Measurements from ENCODE around the gene GLRX3.

Gene GLRX3

DNA sequence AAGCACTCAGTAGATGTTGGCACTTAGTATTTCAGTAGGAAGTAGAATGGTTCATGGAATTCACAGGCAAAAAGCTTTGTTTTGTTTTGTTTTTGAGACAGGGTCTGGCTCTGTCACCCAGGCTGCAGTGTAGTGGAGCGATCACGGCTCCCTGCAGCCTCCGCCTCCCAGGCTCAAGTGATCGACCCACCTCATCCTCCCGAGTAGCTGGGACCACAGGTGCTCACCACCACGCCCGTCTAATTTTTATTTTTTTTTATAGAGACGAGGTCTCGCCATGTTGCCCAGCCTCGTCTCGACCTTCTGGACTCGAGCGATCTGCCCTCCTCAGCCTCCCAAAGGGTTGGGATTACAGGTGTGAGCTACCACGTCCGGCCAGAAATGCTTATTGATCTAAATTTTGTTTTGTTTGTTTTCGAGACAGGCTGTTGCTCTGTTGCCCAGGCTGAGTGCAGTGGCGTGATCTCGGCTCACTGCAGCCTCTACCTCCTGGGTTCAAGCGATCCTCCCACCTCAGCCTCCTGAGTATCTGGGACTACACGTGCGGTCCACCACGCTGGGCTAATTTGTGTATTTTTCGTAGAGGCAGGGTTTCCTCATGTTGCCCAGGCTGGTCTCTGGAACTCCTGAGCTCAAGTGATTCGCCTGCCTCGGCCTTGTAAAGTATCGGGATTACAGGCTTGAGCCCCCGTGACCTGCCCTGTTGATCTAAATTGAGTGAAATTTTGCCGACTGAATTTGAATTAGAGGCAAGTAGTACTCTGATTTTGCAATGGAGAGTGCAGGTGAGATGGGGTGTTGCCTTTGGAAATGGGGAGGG is 1.7 kb downstream of the GLRX3 start:
- DNase-seq (ENCODE audit: low spot score) = no peak

DNA sequence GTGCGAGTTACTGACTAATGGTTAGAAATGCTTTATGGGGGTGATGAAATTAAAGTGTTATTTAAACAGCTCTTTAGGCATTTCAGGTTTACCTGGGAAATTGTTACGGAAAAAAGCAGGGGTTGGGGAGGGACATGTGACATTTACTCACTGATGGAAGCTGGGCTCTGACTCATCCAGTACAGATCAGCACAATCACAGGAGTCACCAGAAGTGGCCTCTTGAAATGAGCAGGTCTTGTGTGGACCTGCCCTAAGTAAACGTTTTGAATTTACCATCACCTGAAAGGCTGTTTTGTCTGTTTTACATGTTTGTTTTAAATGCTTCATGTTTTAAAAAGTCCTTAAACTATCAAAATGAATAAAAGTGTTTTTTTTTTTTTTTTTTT is 2.3 kb downstream of the GLRX3 start:
- DNase-seq (ENCODE audit: low spot score) = peak; percentile 50

DNA sequence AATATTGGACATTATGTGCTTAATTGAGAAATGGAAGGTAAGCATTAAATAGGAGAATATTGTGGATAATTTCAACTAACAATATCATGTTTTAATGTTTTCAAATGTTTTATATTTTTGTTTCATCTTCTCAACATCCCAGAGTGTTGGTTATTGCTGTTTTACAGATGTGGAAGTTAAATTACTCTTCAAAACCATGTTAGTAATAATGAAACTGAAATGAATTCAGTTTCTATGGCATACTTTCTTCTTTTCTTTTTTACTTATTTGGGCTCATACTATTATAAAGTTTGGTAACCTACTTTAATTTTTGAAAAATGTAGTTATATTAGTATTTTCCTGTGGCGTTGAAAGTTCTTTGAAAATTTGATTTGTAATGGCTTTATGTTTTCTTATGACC is 4.2 kb downstream of the GLRX3 start:
- no peak for DNase-seq (ENCODE audit: low spot score)

DNA sequence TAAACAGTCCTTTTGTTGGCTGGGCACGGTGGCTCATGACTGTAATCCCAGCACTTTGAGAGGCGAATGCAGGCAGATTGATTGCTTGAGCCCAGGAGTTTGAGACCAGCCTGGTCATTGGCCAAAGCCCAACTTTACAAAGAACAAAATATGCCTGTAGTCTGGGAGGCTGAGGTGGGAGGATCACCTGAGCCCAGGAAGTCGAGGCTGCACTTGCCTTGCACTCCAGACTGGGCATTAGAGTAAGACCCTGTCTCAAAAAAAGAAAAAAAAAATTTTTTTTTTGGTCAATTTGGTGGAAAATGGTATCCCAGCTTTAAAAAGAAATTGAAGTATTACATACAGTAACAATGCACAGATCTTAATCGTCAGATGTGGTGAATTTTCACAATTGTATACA is 4.8 kb downstream of the GLRX3 start:
- no peak for DNase-seq (ENCODE audit: low spot score)

- no peak for DNase-seq (ENCODE audit: low spot score)
Measured at GRCh38 chr10:130141460-130141859, 5.3 kb downstream of the GLRX3 start.

- DNase-seq (ENCODE audit: low spot score) = no peak
Measured at GRCh38 chr10:130141878-130142277, 5.7 kb downstream of the GLRX3 start.

DNA sequence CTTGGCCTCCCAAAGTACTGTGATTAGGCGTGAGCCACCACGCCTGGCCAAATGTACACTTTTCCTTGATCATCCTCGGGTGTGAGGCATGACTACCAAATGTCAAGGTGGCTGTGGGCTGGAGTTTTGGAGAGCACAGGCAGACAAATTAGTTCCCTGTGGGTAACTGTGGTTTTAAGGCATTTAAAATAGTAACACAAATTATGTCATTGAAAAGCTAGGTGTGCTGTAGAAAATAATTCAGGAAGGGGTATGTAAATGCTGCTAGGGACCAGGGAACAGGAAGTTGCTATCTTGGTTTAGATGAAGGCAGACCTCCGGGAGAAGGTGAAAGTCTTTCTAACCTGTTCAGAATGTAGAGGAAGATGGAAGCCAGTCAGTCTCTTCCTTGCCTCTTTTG is 9.9 kb downstream of the GLRX3 start:
- DNase-seq (ENCODE audit: low spot score) = no peak

DNA sequence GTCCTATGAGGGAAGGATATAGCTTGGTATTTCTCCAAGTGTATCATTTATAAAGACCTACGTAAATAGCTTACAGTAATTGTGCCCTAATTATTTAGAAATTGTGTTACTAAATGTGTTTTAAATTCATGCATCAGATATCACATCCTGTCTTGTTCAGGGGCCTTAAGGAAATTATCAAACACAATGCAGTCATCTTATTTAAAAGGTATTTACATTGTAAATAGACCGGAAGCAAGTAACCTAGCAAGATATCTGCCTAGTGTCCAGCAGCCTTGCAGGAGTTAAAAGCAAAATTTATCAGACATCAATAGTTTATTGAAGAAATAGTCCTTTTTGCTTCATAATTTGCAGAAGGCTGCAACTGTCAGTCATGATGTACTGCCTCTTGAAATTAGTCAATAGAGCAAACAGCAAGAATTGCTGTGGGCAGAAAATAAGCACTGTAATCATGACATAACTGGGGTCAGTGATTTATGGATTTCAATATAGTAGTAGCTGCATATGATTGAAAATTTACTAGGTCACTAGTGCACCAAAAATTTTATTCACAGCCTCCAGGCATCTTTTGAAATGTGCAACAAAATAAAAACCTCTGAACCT is 23.1 kb downstream of the GLRX3 start:
- DNase-seq (ENCODE audit: low spot score) = no peak

DNA sequence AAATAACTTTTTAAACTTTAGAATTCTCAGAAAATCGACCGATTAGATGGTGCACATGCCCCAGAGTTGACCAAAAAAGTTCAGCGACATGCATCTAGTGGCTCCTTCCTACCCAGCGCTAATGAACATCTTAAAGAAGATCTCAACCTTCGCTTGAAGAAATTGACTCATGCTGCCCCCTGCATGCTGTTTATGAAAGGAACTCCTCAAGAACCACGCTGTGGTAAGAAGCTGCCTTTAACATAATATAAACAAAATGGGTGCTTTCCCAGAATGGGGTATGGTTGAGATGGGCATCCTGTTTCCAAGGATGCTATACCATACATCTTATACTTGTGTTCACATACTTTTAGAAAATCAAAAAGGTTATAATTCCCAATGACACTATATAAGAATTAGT is 24.6 kb downstream of the GLRX3 start:
- DNase-seq (ENCODE audit: low spot score) = no peak

- no peak for DNase-seq (ENCODE audit: low spot score)
Measured at GRCh38 chr10:130161331-130161730, 25.1 kb downstream of the GLRX3 start.

DNA sequence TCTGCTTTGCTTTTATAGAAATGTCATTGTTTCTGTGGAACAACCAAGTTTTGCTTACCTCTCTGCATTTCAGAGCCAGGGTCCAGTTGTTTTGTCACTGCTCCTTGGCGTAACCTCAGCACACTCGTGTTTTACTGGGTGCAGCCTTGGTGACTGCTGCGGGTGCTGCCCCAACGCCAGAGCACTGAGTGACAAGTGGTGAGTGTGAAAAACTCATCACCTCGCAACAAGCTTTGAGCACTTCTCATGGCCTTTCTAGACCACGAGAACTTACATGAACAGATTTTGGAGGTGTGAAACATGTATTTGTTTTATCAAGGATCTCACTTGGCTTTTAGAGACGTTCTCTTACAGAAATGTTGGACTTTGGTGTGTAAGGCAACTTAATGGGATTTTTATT is 31.0 kb downstream of the GLRX3 start:
- DNase-seq (ENCODE audit: low spot score) = no peak

DNA sequence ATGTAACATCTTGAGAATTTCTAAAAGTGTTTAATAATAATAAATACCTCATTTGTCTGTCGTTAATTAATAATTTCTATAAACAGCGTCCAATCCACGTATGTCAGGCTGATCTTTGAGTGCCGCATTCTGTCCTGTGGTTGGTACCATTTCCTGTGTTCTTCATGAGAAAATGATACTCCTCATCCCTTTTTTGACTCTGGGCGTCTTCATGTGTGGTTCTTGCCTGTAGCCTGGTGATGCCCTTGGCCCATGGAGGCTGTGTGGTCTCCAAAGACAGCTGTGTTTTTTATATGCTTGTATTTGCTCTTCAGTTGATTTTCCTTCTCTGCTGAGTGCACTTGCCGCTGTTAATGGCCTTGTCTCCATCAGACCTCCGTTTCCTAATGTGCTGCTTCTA is 31.5 kb downstream of the GLRX3 start:
- no peak for DNase-seq (ENCODE audit: low spot score)

DNA sequence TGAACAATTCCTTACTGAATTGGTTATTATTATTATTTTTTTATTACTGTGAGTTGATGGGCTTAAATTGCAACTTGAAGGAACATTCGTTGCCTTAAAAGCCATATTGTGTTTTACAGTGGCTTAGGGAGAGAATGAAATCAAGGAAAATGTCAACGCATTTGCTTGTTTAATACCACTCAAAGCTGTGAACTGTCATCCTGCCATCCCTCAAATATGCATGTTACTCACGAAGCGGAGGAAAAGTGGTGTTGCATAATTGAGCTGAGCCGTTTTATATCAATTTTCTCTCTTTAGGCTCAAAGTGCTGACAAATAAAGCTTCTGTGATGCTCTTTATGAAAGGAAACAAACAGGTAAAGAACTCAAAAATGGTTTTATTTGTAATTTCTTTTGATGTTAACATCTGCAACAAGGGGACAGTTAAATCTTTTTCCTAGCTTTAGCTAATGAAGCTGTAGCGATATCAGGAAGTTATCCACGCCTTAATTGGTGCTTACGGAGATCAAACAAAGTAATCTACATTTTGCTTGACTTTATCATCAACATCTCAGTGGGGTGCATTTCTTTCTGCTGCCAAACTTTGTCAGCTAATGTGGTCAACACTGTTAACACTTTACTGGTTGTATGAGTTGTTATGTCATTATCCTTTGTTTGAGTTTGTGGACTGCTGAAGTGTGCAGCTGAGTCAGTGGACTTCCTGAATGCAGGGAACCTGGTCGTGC is 33.1 kb downstream of the GLRX3 start:
- DNase-seq (ENCODE audit: low spot score) = no peak

DNA sequence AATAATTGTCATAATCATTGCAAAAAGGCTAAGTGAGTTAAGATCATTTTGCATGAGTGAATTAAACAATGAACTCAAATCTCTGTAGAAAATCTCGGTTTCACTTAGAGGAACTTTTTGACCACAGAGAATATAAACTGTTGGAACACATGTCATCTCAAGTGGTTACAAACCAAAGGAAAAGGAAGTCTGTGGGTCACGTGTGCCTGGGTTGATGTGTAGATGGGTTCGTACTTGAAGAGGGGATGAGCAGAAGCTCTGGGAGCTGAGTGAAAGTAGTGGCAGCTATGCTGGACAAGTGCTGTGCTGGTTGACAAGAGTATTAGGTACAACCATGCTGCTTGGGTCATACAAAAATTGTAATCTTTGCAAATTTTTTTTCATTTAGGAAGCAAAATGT is 35.0 kb downstream of the GLRX3 start:
- no peak for DNase-seq (ENCODE audit: low spot score)

DNA sequence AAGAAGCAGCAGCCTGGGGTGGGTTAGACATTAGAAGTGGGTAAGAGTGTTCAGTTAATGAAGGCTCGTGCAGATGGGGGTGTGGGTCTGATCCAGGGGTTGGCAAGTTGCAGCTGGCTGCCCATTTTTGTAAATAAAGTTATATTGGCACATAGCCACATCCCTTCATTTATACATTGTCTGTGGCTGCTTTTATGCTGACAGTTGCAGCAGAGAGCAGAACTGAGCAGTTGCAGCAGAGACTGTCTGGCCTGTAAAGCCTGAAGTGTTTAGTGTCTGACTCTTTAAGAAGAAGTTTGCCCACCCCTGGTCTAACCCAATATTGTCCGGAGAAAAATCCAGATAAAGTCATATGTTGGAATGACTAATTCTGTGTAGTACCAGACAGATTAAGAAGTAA is 38.1 kb downstream of the GLRX3 start:
- no peak for DNase-seq (ENCODE audit: low spot score)

- DNase-seq (ENCODE audit: low spot score) = no peak
Measured at GRCh38 chr10:130175074-130175473, 38.9 kb downstream of the GLRX3 start.

DNA sequence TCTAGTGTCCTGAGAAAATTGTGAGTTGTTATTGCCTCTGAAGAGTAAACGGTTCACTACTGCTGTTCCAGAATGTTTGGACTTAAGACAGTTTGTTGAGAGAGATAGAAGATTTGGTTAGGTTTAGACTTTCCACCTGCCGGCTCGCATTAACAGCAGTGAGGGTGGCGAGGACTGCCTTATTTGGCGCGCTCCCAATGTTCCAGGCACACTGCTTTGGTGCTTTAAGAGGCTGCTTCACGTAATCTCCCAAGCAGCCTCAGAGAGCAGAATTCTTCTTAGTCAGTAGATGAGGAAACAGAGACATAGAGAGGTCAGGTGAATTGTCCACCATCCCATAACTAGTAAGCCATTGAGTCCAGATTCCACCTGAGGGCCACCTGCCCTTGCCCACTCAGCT is 41.1 kb downstream of the GLRX3 start:
- DNase-seq (ENCODE audit: low spot score) = no peak

DNA sequence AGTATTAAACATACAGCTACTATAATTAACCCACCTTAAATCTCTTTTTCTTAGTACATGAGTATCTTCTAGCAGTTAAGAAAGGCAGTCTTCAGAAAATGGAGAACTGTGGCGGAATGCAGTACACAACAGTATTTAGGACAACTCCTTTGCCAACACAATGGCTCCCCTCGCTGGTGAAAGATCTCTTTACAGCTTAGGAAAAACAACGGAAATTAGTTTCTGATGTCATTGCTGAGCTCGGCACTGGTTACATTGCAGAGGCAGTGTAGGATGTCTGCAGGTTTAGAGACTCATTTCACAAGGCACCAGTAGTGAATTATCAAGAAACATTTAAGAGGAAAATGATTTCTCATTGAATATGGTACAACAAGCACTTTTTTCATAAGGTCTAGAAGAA is 43.4 kb downstream of the GLRX3 start:
- peak; percentile 60 for DNase-seq (ENCODE audit: low spot score)

- no peak for DNase-seq (ENCODE audit: low spot score)
Measured at GRCh38 chr10:130180416-130180815, 44.2 kb downstream of the GLRX3 start.

DNA sequence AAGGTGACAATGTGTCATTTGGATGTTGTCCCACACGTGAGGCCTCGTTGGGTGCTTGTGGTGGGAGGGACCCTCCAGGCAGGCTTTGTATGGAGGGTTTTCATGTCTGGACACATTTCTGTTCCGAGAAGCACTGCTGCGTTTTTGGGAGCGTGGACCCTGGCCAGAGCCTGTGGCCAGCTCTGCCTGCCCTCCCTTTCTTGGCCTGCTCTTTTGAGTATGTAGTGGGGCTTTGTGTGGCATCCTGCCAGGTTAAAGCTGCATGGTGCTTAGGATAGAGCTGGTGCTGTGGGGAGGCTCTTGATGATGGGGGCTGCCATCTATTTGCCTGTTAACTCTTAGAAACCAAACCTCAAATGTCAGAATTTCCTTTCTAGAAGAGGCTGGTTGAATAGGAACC is 45.7 kb downstream of the GLRX3 start:
- no peak for DNase-seq (ENCODE audit: low spot score)

- DNase-seq (ENCODE audit: low spot score) = no peak
Measured at GRCh38 chr10:130185591-130185990, 49.4 kb downstream of the GLRX3 start.

DNA sequence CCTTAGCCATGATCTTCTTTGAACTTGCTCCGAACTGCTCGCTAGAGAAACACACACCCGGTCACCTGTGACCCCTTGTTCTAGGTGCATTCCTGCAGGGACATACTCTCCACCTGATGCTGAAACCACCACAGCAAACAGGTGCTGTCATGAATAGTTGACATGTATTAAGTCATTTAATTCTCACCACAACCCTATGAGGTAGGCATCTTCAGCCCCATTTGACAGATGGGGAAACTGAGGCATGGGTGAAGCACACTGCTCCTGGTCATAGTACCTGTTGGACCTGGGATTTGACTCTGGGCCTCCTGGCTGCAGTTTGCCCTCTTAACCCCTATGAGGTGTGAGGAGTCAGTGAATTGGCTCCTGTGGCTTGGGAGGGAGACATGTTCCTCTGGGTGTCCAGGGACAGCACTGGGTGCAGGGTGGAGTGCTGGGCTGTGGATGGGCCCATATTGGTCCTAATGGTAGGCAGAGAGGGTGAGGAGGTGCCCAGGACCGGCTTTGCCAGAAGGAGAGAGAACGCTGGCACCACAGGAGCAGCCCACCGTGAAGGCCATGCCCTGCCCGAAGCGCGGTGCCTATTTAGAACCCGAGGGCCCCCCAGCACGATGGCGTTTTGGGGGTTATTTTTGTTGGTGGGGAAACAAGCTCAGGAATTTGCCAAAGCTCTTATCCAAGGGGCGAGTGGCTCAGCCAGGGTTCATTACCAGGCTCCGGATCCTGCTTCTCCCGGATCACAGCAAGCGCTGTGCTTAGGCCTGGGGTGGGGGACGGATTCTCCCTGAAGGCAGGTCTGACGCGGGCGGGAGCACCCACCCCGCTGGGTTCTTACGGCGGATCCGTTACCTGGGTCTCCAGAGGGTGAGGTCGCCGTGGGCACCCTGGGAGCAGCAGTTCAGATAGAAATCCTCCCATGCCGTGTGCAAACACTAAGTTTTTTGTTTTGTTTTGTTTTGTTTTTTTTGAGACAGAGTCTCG is 52.3 kb downstream of the GLRX3 start:
- no peak for DNase-seq (ENCODE audit: low spot score)
